WTC11 (cell line): ENCODE data around the gene CENPN. TPM values are rescaled to one million over a fixed set of nuclear protein-coding genes. Genes with fewer than 3 reads are reported as not detected.

ENCODE experiments used
- ATAC-seq: fragments of 200-7000 bp; cut with Tn5 transposase; 2 replicates; pipeline ENCODE4 v1.10.0; 2021; ENCODE audit warnings: mild to moderate bottlenecking, moderate library complexity
- CTCF ChIA-PET: fragments of 300-600 bp; sonication (Branson Sonifier 250); formaldehyde crosslinking; loops from one replicate; lab custom pipeline; 2021; ENCODE audit warnings: antibody characterized with exemption; lab: Charles Lee
- POLR2A ChIA-PET: fragments of 350-600 bp; sonication (Branson Sonifier 250); formaldehyde crosslinking; loops from one replicate; lab custom pipeline; 2021; ENCODE audit warnings: antibody characterized with exemption; lab: Charles Lee
- DNase-seq: peaks from one replicate; pipeline ENCODE4 v3.0.0; 2021; ENCODE audit warnings: low spot score
- H3K27ac Mint-ChIP-seq: 2 replicates; pipeline ENCODE4 v1.8.0; 2021; ENCODE audit warnings: mixed read lengths
- H3K27me3 Mint-ChIP-seq: 2 replicates; pipeline ENCODE4 v1.8.0; 2021; ENCODE audit warnings: low read depth, mild to moderate bottlenecking, moderate library complexity, mixed read lengths
- H3K36me3 Mint-ChIP-seq: 2 replicates; pipeline ENCODE4 v1.8.0; 2021; ENCODE audit warnings: mixed read lengths
- H3K4me1 Mint-ChIP-seq: 2 replicates; pipeline ENCODE4 v1.8.0; 2022; ENCODE audit warnings: mixed read lengths
- H3K4me3 Mint-ChIP-seq: 2 replicates; pipeline ENCODE4 v1.8.0; 2021; ENCODE audit warnings: mild to moderate bottlenecking, moderate library complexity, mixed read lengths
- H3K9me3 Mint-ChIP-seq: 2 replicates; pipeline ENCODE4 v1.8.0; 2021; ENCODE audit warnings: mixed read lengths
- SMAD3 ChIP-seq: sonication (generic); formaldehyde crosslinking; IDR thresholded peaks from 2 replicates; pipeline ENCODE4 v1.8.0; 2022; ENCODE audit warnings: missing genetic modification reagents, mild to moderate bottlenecking, borderline replicate concordance
- ZBTB21 ChIP-seq: sonication (generic); formaldehyde crosslinking; IDR thresholded peaks from 2 replicates; pipeline ENCODE4 v1.8.1; 2023; ENCODE audit warnings: mild to moderate bottlenecking, missing genetic modification reagents, borderline replicate concordance
- ZNF263 ChIP-seq: sonication (generic); formaldehyde crosslinking; IDR thresholded peaks from 2 replicates; pipeline ENCODE4 v1.8.1; 2022; ENCODE audit warnings: low read depth, mild to moderate bottlenecking, moderate library complexity, missing genetic modification reagents
- total RNA-seq: library from RNA; stranded (reverse); gene quantifications from 3 replicates; pipeline ENCODE4 v1.2.3, GENCODE V29; 2021

The CENPN gene
- total RNA-seq, 1 experiment from 2014 or later = 47.4 TPM

- TF ChIP-seq SMAD3 (CRISPR knock-in tag) = no peak
- TF ChIP-seq, all 79 proteins: peak for 0
Observed at GRCh38 chr16:81080233-81080632, 73.2 kb downstream of the CENPN start (continued).

- H3K9me3 Mint-ChIP-seq = no peaks in the 10 kb centered on the region
- POLR2A ChIA-PET = no interaction called here
- H3K4me3 Mint-ChIP-seq = no peak overlapping the region
- no peaks in the 10 kb centered on the region for H3K27me3 Mint-ChIP-seq
- peaks cover 7% of the 10 kb centered on the region; the same call in 1 of the 2 replicates for H3K4me1 Mint-ChIP-seq
- CTCF ChIA-PET = no interaction called here
- ATAC-seq = no peak
- peaks cover 12% of the 10 kb centered on the region for H3K36me3 Mint-ChIP-seq
- no peak overlapping the region for H3K27ac Mint-ChIP-seq
- DNase-seq = no peak
- TF ChIP-seq ZBTB21 (CRISPR knock-in tag) = no peak
- no peak for TF ChIP-seq ZNF263 (CRISPR knock-in tag)
Observed at GRCh38 chr16:81081014-81081413, 74.0 kb downstream of the CENPN start.

Other genes with a start within 250 kb of the CENPN start
- gene CDYL2, start 202.6 kb upstream of the CENPN start, total RNA-seq = 4.3 to 8.2 TPM (median 5.4 TPM) in 3 replicates
- gene CMC2, start 329 bp upstream of the CENPN start, total RNA-seq = 76.6 to 79.3 TPM (median 78.9 TPM) in 3 replicates
- gene ATMIN, start 28.6 kb downstream of the CENPN start, total RNA-seq = 36.0 to 43.1 TPM (median 37.2 TPM) in 3 replicates
- gene C16orf46, start 70.0 kb downstream of the CENPN start, total RNA-seq = 1.1 to 1.3 TPM (median 1.2 TPM) in 3 replicates
- gene GCSH, start 89.2 kb downstream of the CENPN start, total RNA-seq = 95.9 to 97.1 TPM (median 96.4 TPM) in 3 replicates
- 0.15 to 0.23 TPM (median 0.23 TPM) in 3 replicates for gene BCO1, start 231.5 kb downstream of the CENPN start, total RNA-seq